Measurements from ENCODE around the gene A3GALT2.

The A3GALT2 gene

GRCh38 chr1:33319949-33320618 lies 814 bp downstream of the A3GALT2 start:
- no peak overlapping the region for H3K4me3 ChIP-seq (ENCODE audit: control insufficient read depth, low read depth, low read length)
- TF ChIP-seq, protein P1, sequence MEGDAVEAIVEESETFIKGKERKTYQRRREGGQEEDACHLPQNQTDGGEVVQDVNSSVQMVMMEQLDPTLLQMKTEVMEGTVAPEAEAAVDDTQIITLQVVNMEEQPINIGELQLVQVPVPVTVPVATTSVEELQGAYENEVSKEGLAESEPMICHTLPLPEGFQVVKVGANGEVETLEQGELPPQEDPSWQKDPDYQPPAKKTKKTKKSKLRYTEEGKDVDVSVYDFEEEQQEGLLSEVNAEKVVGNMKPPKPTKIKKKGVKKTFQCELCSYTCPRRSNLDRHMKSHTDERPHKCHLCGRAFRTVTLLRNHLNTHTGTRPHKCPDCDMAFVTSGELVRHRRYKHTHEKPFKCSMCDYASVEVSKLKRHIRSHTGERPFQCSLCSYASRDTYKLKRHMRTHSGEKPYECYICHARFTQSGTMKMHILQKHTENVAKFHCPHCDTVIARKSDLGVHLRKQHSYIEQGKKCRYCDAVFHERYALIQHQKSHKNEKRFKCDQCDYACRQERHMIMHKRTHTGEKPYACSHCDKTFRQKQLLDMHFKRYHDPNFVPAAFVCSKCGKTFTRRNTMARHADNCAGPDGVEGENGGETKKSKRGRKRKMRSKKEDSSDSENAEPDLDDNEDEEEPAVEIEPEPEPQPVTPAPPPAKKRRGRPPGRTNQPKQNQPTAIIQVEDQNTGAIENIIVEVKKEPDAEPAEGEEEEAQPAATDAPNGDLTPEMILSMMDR (IDR thresholded peaks at IDR 0.05; ENCODE audit: control insufficient read depth, insufficient read depth, low read depth, low read length, missing control alignments), result no peak
- DNase-seq (ENCODE audit: low read depth), result no peak

DNA sequence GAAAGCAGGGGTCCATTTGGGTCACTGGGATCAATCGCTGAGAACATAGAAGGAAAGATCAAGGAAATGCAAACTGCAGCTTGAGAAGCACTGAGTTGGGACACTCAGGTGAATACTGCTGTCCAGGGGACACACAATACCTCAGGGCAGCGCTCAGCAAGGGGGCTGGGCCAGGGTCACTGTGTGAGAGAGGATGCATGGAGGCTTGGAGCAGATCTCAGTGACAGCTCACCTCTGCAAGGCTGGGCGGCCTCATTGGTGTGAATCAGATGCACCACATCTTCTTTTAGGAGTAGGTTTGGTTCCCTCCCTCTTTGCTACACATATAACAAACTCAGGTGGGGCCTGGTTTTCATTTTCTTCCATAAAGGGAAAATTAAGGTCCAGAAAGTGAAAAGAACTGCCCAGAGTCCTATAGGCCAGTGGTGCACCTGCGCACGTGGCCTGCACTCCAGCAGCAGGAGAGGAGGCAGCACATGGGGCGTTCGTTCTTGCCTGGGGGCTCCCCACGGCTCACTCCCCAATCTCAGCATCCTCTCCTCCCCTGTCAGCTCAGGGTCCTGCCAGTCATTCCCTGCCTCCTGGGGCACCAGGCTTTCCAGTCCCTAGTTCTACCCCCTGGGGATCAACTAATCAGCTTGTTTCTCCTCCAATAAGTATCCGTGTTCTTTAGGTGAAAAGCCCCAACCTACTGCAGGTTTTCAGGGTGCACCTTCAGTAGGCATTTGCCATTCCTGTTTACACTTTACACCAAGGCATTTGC lies 1.5 kb downstream of the A3GALT2 start:
- no peak for DNase-seq (ENCODE audit: low read depth)
- no peak overlapping the region for H3K4me3 ChIP-seq (ENCODE audit: control insufficient read depth, low read depth, low read length)
- TF ChIP-seq, protein P1 (IDR thresholded peaks at IDR 0.05; ENCODE audit: control insufficient read depth, insufficient read depth, low read depth, low read length, missing control alignments), result no peak

DNA sequence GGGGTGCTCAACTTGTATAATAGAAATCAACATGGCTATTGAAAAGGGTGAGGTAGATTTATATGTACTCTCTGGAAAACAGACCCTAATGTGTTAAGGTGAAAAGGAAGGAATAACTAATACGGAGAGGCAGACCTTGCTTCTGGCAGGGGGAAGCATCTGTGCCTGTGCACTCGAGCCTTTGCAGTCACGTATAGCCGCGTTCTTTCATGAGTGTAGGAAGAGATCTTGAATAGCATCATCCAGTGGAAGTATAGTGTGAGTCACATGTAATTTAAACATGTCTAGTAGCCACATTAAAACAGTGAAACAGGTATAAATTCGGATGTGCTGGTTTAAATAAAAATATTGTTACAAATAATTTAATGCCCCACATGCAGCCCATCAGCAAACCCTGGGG lies 3.0 kb downstream of the A3GALT2 start:
- no peak overlapping the region for H3K4me3 ChIP-seq (ENCODE audit: control insufficient read depth, low read depth, low read length)
- DNase-seq (ENCODE audit: low read depth), result no peak
- TF ChIP-seq, protein P1 (IDR thresholded peaks at IDR 0.05; ENCODE audit: control insufficient read depth, insufficient read depth, low read depth, low read length, missing control alignments), result no peak

DNA sequence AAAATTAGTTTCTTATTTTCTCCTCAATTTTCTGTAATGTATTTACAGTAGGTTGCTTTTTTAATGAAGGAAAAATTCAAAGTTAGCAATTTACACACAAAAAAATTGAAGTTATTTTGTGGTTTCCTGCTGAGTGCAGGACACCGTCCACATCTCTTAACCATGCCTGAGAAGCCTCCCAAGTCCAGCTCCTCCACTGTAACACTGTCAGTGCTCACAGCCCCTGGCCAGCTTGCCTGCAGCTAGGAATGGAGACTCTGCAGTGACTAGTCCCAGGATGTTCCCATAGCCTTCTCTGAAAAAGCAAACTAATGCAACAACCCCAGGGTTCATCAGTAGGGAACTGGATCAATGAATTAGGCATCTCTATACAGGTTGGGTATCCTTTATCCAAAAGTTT lies 3.5 kb downstream of the A3GALT2 start:
- DNase-seq (ENCODE audit: low read depth), result no peak
- H3K4me3 ChIP-seq (ENCODE audit: control insufficient read depth, low read depth, low read length), result no peak overlapping the region
- TF ChIP-seq, protein P1 (IDR thresholded peaks at IDR 0.05; ENCODE audit: control insufficient read depth, insufficient read depth, low read depth, low read length, missing control alignments), result no peak

- no peak for DNase-seq (ENCODE audit: low read depth)
- TF ChIP-seq, protein P1 (IDR thresholded peaks at IDR 0.05; ENCODE audit: control insufficient read depth, insufficient read depth, low read depth, low read length, missing control alignments), result no peak
Observed at GRCh38 chr1:33316601-33317000, 4.3 kb downstream of the A3GALT2 start.

DNA sequence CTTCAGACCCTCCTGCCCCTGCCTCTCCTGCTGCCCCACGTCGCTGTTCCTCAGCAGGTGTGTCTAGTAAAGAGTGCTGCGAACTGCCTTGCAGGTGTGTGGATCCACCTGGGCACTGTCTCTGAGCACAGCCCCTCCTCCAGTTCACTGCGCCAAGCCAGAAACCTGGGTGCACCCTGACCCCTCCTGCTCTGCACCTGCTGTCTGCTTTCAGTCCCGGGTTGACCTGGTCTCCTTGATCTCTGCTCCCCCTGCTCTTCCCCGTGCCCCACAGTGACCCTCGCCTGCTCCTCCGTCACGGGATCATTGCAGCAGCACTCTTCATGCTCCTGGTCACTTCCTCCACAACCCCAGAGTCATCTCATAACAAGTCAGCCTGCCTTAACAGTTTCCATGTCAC lies 6.5 kb downstream of the A3GALT2 start:
- H3K4me3 ChIP-seq (ENCODE audit: control insufficient read depth, low read depth, low read length), result no peak overlapping the region
- DNase-seq (ENCODE audit: low read depth), result no peak
- TF ChIP-seq, protein P1 (IDR thresholded peaks at IDR 0.05; ENCODE audit: control insufficient read depth, insufficient read depth, low read depth, low read length, missing control alignments), result no peak

More at GRCh38 chr1:33316601-33317000, 4.3 kb downstream of the A3GALT2 start:
- H3K4me3 ChIP-seq (ENCODE audit: control insufficient read depth, low read depth, low read length), result no peak overlapping the region

Data from AG09309 (cell line).